AG09309 (cell line): ENCODE results near the gene TMCO2.
"Not testable (repeated sequence)": the region's sequence is repeated elsewhere in the genome, so short reads cannot be mapped to it uniquely, and the experiment has no call there.

ENCODE experiments used
- DNase-seq: peaks from one replicate; pipeline ENCODE4 v3.0.0-alpha.2; 2010; ENCODE audit warnings: low read depth
- H3K4me3 ChIP-seq: 2 replicates; pipeline ENCODE4 v1.5.1; 2011; ENCODE audit warnings: mild to moderate bottlenecking, low read depth, low read length, moderate library complexity; ENCODE audit not compliant: control insufficient read depth
- CTCF ChIP-seq: IDR thresholded peaks from 2 replicates; pipeline ENCODE4 v1.5.1; 2011; ENCODE audit warnings: mild to moderate bottlenecking, low read depth, low read length, inconsistent platforms; ENCODE audit not compliant: insufficient read depth, control insufficient read depth; ENCODE audit errors: missing control alignments

TMCO2 gene

GRCh38 chr1:40247655-40248054, at the start of gene TMCO2:
Gene TMCO2 (plus strand): TSS chr1:40247937. CDS start chr1:40247994, 57 bp downstream.
- TF ChIP-seq CTCF, result no peak

GRCh38 chr1:40199126-40199525, 48.6 kb upstream of the TMCO2 start:
- no peak for DNase-seq
- TF ChIP-seq CTCF, result no peak
- no peak overlapping the region for H3K4me3 ChIP-seq

More at GRCh38 chr1:40247655-40248054, at the start of gene TMCO2:
- H3K4me3 ChIP-seq, result no peak within 1 kb of the TSS
- DNase-seq, result no peak

- no peak overlapping the region for H3K4me3 ChIP-seq
- no peak for TF ChIP-seq CTCF
- DNase-seq, result no peak
Measured at GRCh38 chr1:40204856-40205255, 42.9 kb upstream of the TMCO2 start.

GRCh38 chr1:40210511-40211204, 37.1 kb upstream of the TMCO2 start:
- no peak for TF ChIP-seq CTCF
- H3K4me3 ChIP-seq, result no peak overlapping the region
- DNase-seq, result no peak

GRCh38 chr1:40218333-40218732, 29.4 kb upstream of the TMCO2 start:
- H3K4me3 ChIP-seq, result no peak overlapping the region
- no peak for DNase-seq
- no peak for TF ChIP-seq CTCF

GRCh38 chr1:40221471-40221905, 26.2 kb upstream of the TMCO2 start:
- not testable (repeated sequence) for DNase-seq, H3K4me3 ChIP-seq

GRCh38 chr1:40221977-40222772, 25.6 kb upstream of the TMCO2 start:
- no peak for TF ChIP-seq CTCF
- DNase-seq, result no peak
- H3K4me3 ChIP-seq, result no peak overlapping the region
